Panc1 (cell line): ENCODE data around the gene ZNF521. TPM values are rescaled to one million over a fixed set of nuclear protein-coding genes. Genes with fewer than 3 reads are reported as not detected.

Source experiments
- ATAC-seq: fragments of 200-7000 bp; cut with Tn5 transposase; 2 replicates; pipeline ENCODE4 v1.9.1; 2020; ENCODE audit warnings: mild to moderate bottlenecking, moderate library complexity
- BruUV-seq: library from RNA; stranded (reverse); fragments of 400-500 nt; replicated peaks from 2 replicates; lab custom pipeline; 2021; lab: Mats Ljungman, UMichigan
- CTCF ChIA-PET: fragments of 300-600 bp; sonication (Branson Sonifier 250); formaldehyde crosslinking; loops from one replicate; lab custom pipeline; 2022; ENCODE audit warnings: antibody characterized with exemption; lab: Charles Lee
- POLR2A ChIA-PET: fragments of 300-600 bp; sonication (Branson Sonifier 250); formaldehyde crosslinking; loops from one replicate; lab custom pipeline; 2022; ENCODE audit warnings: antibody characterized with exemption; lab: Charles Lee
- DNase-seq: peaks from one replicate; pipeline ENCODE4 v3.0.0-alpha.2; 2010; ENCODE audit warnings: low read depth, low spot score
- H3K27ac ChIP-seq: 2 replicates; pipeline ENCODE4 v1.5.1; 2011; ENCODE audit warnings: mild to moderate bottlenecking, low read length, inconsistent platforms
- H3K27me3 ChIP-seq: fragments of 200-500 bp; sonication (Bioruptor generic); 2 replicates; pipeline ENCODE4 v1.6.0; 2014; ENCODE audit warnings: low read length, inconsistent platforms; ENCODE audit not compliant: control insufficient read depth, insufficient read depth
- H3K36me3 ChIP-seq: fragments of 200-500 bp; sonication (Bioruptor generic); 2 replicates; pipeline ENCODE4 v1.5.1; 2014; ENCODE audit warnings: inconsistent platforms, mild to moderate bottlenecking, low read length, moderate library complexity; ENCODE audit not compliant: control insufficient read depth, insufficient read depth
- H3K4me1 ChIP-seq: 2 replicates; pipeline ENCODE4 v1.5.1; 2011; ENCODE audit warnings: inconsistent platforms, mild to moderate bottlenecking, low read length, moderate library complexity; ENCODE audit not compliant: control insufficient read depth, insufficient read depth
- H3K4me3 ChIP-seq, 2 experiments: 2 replicates each; pipeline ENCODE4 v1.5.1; 2011 to 2012; ENCODE audit warnings: low read depth in 2 of 2, low read length in 2 of 2, mild to moderate bottlenecking in 2 of 2, inconsistent platforms in 1 of 2, moderate library complexity in 1 of 2
- H3K9me3 ChIP-seq: fragments of 200-500 bp; sonication (Bioruptor generic); 2 replicates; pipeline ENCODE4 v1.5.1; 2014; ENCODE audit warnings: low read depth, mild to moderate bottlenecking, inconsistent platforms, low read length, moderate library complexity; ENCODE audit not compliant: control insufficient read depth, insufficient read depth
- CTCF ChIP-seq: fragments of 450-650 bp; IDR thresholded peaks from 2 replicates; pipeline ENCODE4 v1.5.1; 2017; ENCODE audit warnings: mild to moderate bottlenecking
- POLR2AphosphoS5 ChIP-seq: IDR thresholded peaks from 2 replicates; pipeline ENCODE4 v1.6.1; 2012; ENCODE audit warnings: mild to moderate bottlenecking, low read depth, low read length, moderate library complexity
- REST ChIP-seq, 2 experiments: IDR thresholded peaks; 2 replicates each; pipeline ENCODE4 v1.6.1; 2011 to 2012; ENCODE audit warnings: low read depth in 2 of 2, control low read depth in 1 of 2, low read length in 1 of 2, mild to moderate bottlenecking in 1 of 2, moderate library complexity in 1 of 2; ENCODE audit not compliant: insufficient read depth in 1 of 2
- SIN3A ChIP-seq: IDR thresholded peaks from 2 replicates; pipeline ENCODE4 v1.6.1; 2012; ENCODE audit warnings: low read depth, mild to moderate bottlenecking, low read length, moderate library complexity, borderline replicate concordance; ENCODE audit not compliant: insufficient read depth
- TCF7L2 ChIP-seq: IDR thresholded peaks from 2 replicates; pipeline ENCODE4 v1.6.1; 2011; ENCODE audit warnings: mild to moderate bottlenecking, low read depth, low read length, inconsistent platforms
- in situ Hi-C: cut with HindIII; loops from 2 replicates; pipeline ENCODE4 v1.10.0; 2016; ENCODE audit warnings: low sequenced_read_pairs, low pct_unique_long_range_greater_than_20kb
- intact Hi-C: fragments of 100-400 bp; cut with micrococcal nuclease; formaldehyde crosslinking; loops from one replicate; pipeline ENCODE4 v1.10.0; 2022; ENCODE audit not compliant: unreplicated experiment
- total RNA-seq: library from RNA; stranded (reverse); gene quantifications from one replicate; pipeline ENCODE4 v1.2.1, GENCODE V29; 2021; ENCODE audit not compliant: unreplicated experiment

Gene ZNF521
- total RNA-seq, 1 experiment from 2014 or later = 0.15 TPM

- ChIA-PET POLR2A (no interaction called here), CTCF (no interaction called here)
- H3K9me3 ChIP-seq = no peaks in the 10 kb centered on the region
- H3K4me3 ChIP-seq = no peak overlapping the region
- no peak for TF ChIP-seq SIN3A
- TF ChIP-seq TCF7L2 = no peak
- TF ChIP-seq POLR2AphosphoS5 = no peak
- no peak for TF ChIP-seq REST (IDR thresholded peaks at IDR 0.05; ENCODE audit: insufficient read depth in 1 of 2, low read depth in 2 of 2, low read length in 1 of 2)
- TF ChIP-seq CTCF = no peak
- no peaks in the 10 kb centered on the region for H3K4me1 ChIP-seq
- no peak for DNase-seq
- ATAC-seq = no peak
- no peak overlapping the region for H3K27ac ChIP-seq
- in situ Hi-C loops = no loop called here
- BruUV-seq = no TSS peak
- intact Hi-C loops = no loop called here
- H3K27me3 ChIP-seq = no peaks in the 10 kb centered on the region
- H3K36me3 ChIP-seq = no peaks in the 10 kb centered on the region
Measured at GRCh38 chr18:25153426-25153825, 198.5 kb downstream of the ZNF521 start.

GRCh38 chr18:25147877-25148488 is 204.0 kb downstream of the ZNF521 start:
- CTCF ChIA-PET = no interaction called here
- no peak for DNase-seq
- H3K9me3 ChIP-seq = no peaks in the 10 kb centered on the region
- BruUV-seq = no TSS peak
- no peak for TF ChIP-seq POLR2AphosphoS5
- TF ChIP-seq SIN3A = no peak
- TF ChIP-seq CTCF = no peak
- no peak for TF ChIP-seq REST (IDR thresholded peaks at IDR 0.05; ENCODE audit: insufficient read depth in 1 of 2, low read depth in 2 of 2, low read length in 1 of 2)
- TF ChIP-seq TCF7L2 = no peak
- no peaks in the 10 kb centered on the region for H3K36me3 ChIP-seq
- intact Hi-C loops (no loop called here), in situ Hi-C loops (no loop called here)
- H3K4me3 ChIP-seq = no peak overlapping the region
- ATAC-seq = no peak
- H3K27ac ChIP-seq = no peak overlapping the region
- H3K27me3 ChIP-seq = no peaks in the 10 kb centered on the region
- POLR2A ChIA-PET = no interaction called here
- no peaks in the 10 kb centered on the region for H3K4me1 ChIP-seq
